AG04450 (cell line): ENCODE data around the gene ATP5F1E. TPM values are rescaled to one million over a fixed set of nuclear protein-coding genes. Genes with fewer than 3 reads are reported as not detected.

Experiments
- CTCF ChIA-PET: fragments of 300-600, 350-600 bp; formaldehyde crosslinking; extraction: SDS; loops from one replicate; lab custom pipeline; 2022; ENCODE audit warnings: antibody characterized with exemption, inconsistent platforms; lab: Charles Lee
- POLR2A ChIA-PET: fragments of 350-600 bp; formaldehyde crosslinking; extraction: SDS; loops from one replicate; lab custom pipeline; 2021; ENCODE audit warnings: antibody characterized with exemption, inconsistent platforms; lab: Yijun Ruan, JAX
- DNase-seq: peaks from one replicate; pipeline ENCODE4 v3.0.0-alpha.2; 2011; ENCODE audit warnings: low read depth, low spot score
- H3K27ac ChIP-seq: one replicate; pipeline ENCODE4 v1.5.1; 2012; ENCODE audit warnings: low read depth, low read length, control low read depth
- H3K27me3 ChIP-seq: one replicate; pipeline ENCODE4 v1.6.0; 2012; ENCODE audit warnings: low read length; ENCODE audit not compliant: control insufficient read depth, insufficient read depth
- H3K4me3 ChIP-seq: 2 replicates; pipeline ENCODE4 v1.5.1; 2011; ENCODE audit warnings: mild to moderate bottlenecking, low read depth, low read length, control low read depth
- H3K9me3 ChIP-seq: 2 replicates; pipeline ENCODE4 v1.5.1; 2012; ENCODE audit warnings: low read length; ENCODE audit not compliant: control insufficient read depth, insufficient read depth
- CTCF ChIP-seq: IDR thresholded peaks from 2 replicates; pipeline ENCODE4 v1.5.1; 2011; ENCODE audit warnings: low read depth, low read length, control low read depth, inconsistent platforms
- polyA plus RNA-seq: library from polyadenylated mRNA; depleted of rRNA; stranded (reverse); fragments of >200 nt; gene quantifications from 2 replicates; pipeline ENCODE4 v1.2.3, GENCODE V29; 2011

The ATP5F1E gene
- polyA plus RNA-seq, 1 experiment, result 84.3 TPM

- Histone ChIP-seq H3K9me3 (no peaks in the 10 kb centered on the region; the same call in 1 of the 2 replicates), H3K27ac (no peak overlapping the region), H3K27me3 (no peaks in the 10 kb centered on the region), H3K4me3 (no peak overlapping the region)
- ChIA-PET POLR2A (interaction anchor here (0.8 kb wide), 1 partner anchor 29 kb away, joined by 6 read pairs; no protein-coding TSS in a partner anchor), CTCF (no interaction called here)
- TF ChIP-seq CTCF, result no peak
- no peak for DNase-seq
These were observed 21.7 kb downstream of the ATP5F1E start for GRCh38 chr20:59010321-59010994.

- CTCF ChIA-PET, result interaction anchor here (1.3 kb wide), 1 partner anchor 139 kb away, joined by 7 read pairs; no protein-coding TSS in a partner anchor
- TF ChIP-seq CTCF, result no peak
- H3K9me3 ChIP-seq, result no peaks in the 10 kb centered on the region; the same call in 1 of the 2 replicates
- H3K4me3 ChIP-seq, result no peak overlapping the region
- no peak overlapping the region for H3K27ac ChIP-seq
- DNase-seq, result no peak
- H3K27me3 ChIP-seq, result no peaks in the 10 kb centered on the region
- POLR2A ChIA-PET, result no interaction called here
These were observed 23.3 kb downstream of the ATP5F1E start for GRCh38 chr20:59008715-59009336.

DNA sequence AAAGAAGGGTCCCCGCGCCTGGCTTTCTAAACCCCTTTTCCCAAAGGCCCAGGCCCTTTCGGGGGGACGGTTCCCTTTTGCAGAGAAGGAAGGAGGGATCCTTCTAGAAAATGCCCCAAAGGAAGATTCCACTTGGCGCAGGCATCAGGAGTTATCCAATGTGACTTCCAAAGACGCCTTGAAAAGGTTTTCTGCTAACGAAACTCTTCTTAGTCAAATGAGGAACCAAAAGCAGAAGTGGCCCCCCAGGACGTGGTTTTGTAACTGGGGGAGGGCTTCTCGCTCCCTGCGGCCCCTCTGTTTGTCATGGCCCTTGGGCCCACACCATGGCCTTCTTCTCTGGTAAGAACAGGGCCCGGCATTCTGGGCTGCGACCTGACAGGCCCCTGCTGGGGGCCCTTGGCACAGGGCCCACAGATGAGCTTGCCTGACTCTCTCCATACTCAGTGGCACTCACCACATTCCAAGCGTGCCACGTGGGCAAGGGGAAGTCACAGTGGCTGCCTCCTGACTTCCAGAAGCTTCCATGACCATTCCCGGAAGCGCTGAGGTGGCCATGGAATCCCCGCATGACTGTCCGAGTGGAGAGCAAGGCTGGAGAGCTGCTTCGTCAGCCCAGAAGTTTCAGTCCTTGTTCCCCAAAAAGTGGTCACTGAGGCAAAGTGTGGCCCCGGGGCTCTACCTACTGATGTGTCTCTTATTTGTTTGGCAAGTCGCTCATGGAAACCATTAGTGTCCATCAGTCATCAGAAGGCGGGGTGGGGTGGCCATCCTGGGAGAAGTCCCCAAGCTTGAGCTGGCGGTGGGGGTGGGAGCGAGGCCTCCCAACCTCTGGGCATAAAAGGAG, 24.2 kb downstream of the ATP5F1E start:
- no peaks in the 10 kb centered on the region for H3K27me3 ChIP-seq
- H3K4me3 ChIP-seq, result no peak overlapping the region; the same call in 1 of the 2 replicates
- no peak overlapping the region for H3K27ac ChIP-seq
- H3K9me3 ChIP-seq, result no peaks in the 10 kb centered on the region; the same call in 1 of the 2 replicates
- DNase-seq, result no peak
- CTCF ChIA-PET, result no interaction called here
- no peak for TF ChIP-seq CTCF
- POLR2A ChIA-PET, result interaction anchor here (1.0 kb wide), 1 partner anchor 24 kb away, joined by 4 read pairs; the partner anchor contains the start of gene ATP5F1E

- peak within 1 kb of the TSS; percentile 70 for H3K4me3 ChIP-seq
- POLR2A ChIA-PET, result no interaction called here
- TF ChIP-seq CTCF, result no peak
- CTCF ChIA-PET, result no interaction called here
- H3K27me3 ChIP-seq, result no peaks in the 10 kb centered on the region
- H3K27ac ChIP-seq, result no peak within 1 kb of the TSS
- DNase-seq, result no peak
- no peaks in the 10 kb centered on the region; the same call in 1 of the 2 replicates for H3K9me3 ChIP-seq
These were observed 25.1 kb downstream of the ATP5F1E start, which contains the start of gene CTSZ for GRCh38 chr20:59006864-59007664. TSS of gene CTSZ (minus strand) at chr20:59007254. CDS start at chr20:59007128, 126 bp downstream.
